Urinary bladder (tissue), 4 donors: ENCODE data around the gene CXCL11. TPM values are rescaled to one million over a fixed set of nuclear protein-coding genes. Genes with fewer than 3 reads are reported as not detected.
"Not testable (repeated sequence)": the region's sequence is repeated elsewhere in the genome, so short reads cannot be mapped to it uniquely, and the experiment has no call there.

ENCODE experiments used
- DNase-seq: peaks from one replicate; pipeline ENCODE4 v3.0.0-alpha.2; 2015; ENCODE audit errors: extremely low spot score
- H3K27ac ChIP-seq: one replicate; pipeline ENCODE4 v1.5.1; 2013; ENCODE audit warnings: low read depth, mild to moderate bottlenecking, moderate library complexity
- H3K36me3 ChIP-seq: one replicate; pipeline ENCODE4 v1.6.1; 2013; ENCODE audit warnings: mild to moderate bottlenecking, moderate library complexity; ENCODE audit not compliant: insufficient read depth
- H3K4me1 ChIP-seq: one replicate; pipeline ENCODE4 v1.6.1; 2013; ENCODE audit warnings: mild to moderate bottlenecking, moderate library complexity; ENCODE audit not compliant: insufficient read depth
- H3K4me3 ChIP-seq: one replicate; pipeline ENCODE4 v1.5.1; 2013; ENCODE audit warnings: low read depth, low read length
- WGBS: extraction: QIAGEN DNeasy Blood & Tissue Kit; methylation state at CpG from one replicate; pipeline ENCODE4 v1.1.7; 2013; 5-methylcytosine and 5-hydroxymethylcytosine counted together
- polyA plus RNA-seq: library from polyadenylated mRNA; stranded (reverse); fragments of 200-250 nt; gene quantifications from one replicate; pipeline ENCODE4 v1.2.3, GENCODE V29; 2013
- total RNA-seq: library from RNA; depleted of rRNA; stranded (reverse); fragments of >200 nt; gene quantifications from one replicate; pipeline ENCODE4 v1.2.3, GENCODE V29; 2014
- donor health status: healthy with polysubstance abuse.
- donor health status: healthy.

The CXCL11 gene
- total and polyA plus RNA-seq, 2 donors = 0.06 to 0.85 TPM

- 45% methylated on average over 3 of the region's 3 CpGs for WGBS
- H3K36me3 ChIP-seq = no peaks in the 10 kb centered on the region
- no peak for DNase-seq
- H3K4me3 ChIP-seq = no peak overlapping the region
- no peaks in the 10 kb centered on the region for H3K4me1 ChIP-seq
- no peak overlapping the region for H3K27ac ChIP-seq
Observed at GRCh38 chr4:76058888-76059426, 23.1 kb upstream of the CXCL11 start.

- DNase-seq = no peak
- H3K4me3 ChIP-seq = no peak overlapping the region
- H3K4me1 ChIP-seq = no peaks in the 10 kb centered on the region
- no peak overlapping the region for H3K27ac ChIP-seq
- no peaks in the 10 kb centered on the region for H3K36me3 ChIP-seq
Observed at GRCh38 chr4:76058302-76058701, 22.4 kb upstream of the CXCL11 start.

- WGBS = 53% methylated on average over 2 of the region's 2 CpGs
- no peak for DNase-seq
- no peaks in the 10 kb centered on the region for H3K4me1 ChIP-seq
- H3K4me3 ChIP-seq = no peak overlapping the region
- H3K36me3 ChIP-seq = no peaks in the 10 kb centered on the region
- H3K27ac ChIP-seq = no peak overlapping the region
Observed at GRCh38 chr4:76055421-76055820, 19.6 kb upstream of the CXCL11 start.

- Histone ChIP-seq H3K4me3 (no peak overlapping the region), H3K27ac (no peak overlapping the region), H3K36me3 (no peaks in the 10 kb centered on the region), H3K4me1 (no peaks in the 10 kb centered on the region)
- no peak for DNase-seq
- WGBS = 71% methylated on average over 2 of the region's 2 CpGs
Observed at GRCh38 chr4:76055016-76055415, 19.1 kb upstream of the CXCL11 start.

GRCh38 chr4:76053730-76054129 is 17.9 kb upstream of the CXCL11 start:
- no peak for DNase-seq
- Histone ChIP-seq H3K36me3 (no peaks in the 10 kb centered on the region), H3K27ac (no peak overlapping the region), H3K4me1 (no peaks in the 10 kb centered on the region), H3K4me3 (no peak overlapping the region)
- WGBS = 15% methylated on average over 4 of the region's 4 CpGs

- not testable (repeated sequence) for DNase-seq, H3K4me3 ChIP-seq, H3K36me3 ChIP-seq, H3K4me1 ChIP-seq, H3K27ac ChIP-seq
- WGBS = 83% methylated on average over 27 of the region's 27 CpGs
Observed at GRCh38 chr4:76050560-76051050, 14.7 kb upstream of the CXCL11 start.

- H3K4me1 ChIP-seq = not testable (repeated sequence)
- WGBS = 78% methylated on average over 17 of the region's 17 CpGs
Observed at GRCh38 chr4:76049860-76050416, 14.1 kb upstream of the CXCL11 start.

GRCh38 chr4:76044686-76045085 is 8.8 kb upstream of the CXCL11 start:
- not testable (repeated sequence) for H3K4me1 ChIP-seq, DNase-seq
- WGBS = 83% methylated on average over 4 of the region's 4 CpGs

More at GRCh38 chr4:76049860-76050416, 14.1 kb upstream of the CXCL11 start:
- not testable (repeated sequence) for H3K27ac ChIP-seq, H3K36me3 ChIP-seq, H3K4me3 ChIP-seq, DNase-seq

GRCh38 chr4:76043306-76043705 is 7.4 kb upstream of the CXCL11 start:
- H3K4me3 ChIP-seq, DNase-seq, H3K27ac ChIP-seq, H3K36me3 ChIP-seq, H3K4me1 ChIP-seq: not testable (repeated sequence)
- 96% methylated on average over 16 of the region's 18 CpGs for WGBS

More at GRCh38 chr4:76044686-76045085, 8.8 kb upstream of the CXCL11 start:
- not testable (repeated sequence) for H3K27ac ChIP-seq, H3K4me3 ChIP-seq, H3K36me3 ChIP-seq

GRCh38 chr4:76042241-76042998 is 6.5 kb upstream of the CXCL11 start:
- H3K4me3 ChIP-seq, DNase-seq, H3K4me1 ChIP-seq, H3K27ac ChIP-seq, H3K36me3 ChIP-seq: not testable (repeated sequence)
- 64% methylated on average over 17 of the region's 18 CpGs for WGBS

GRCh38 chr4:76036855-76037254 is 985 bp upstream of the CXCL11 start:
- Histone ChIP-seq H3K4me1 (no peaks in the 10 kb centered on the region), H3K36me3 (no peaks in the 10 kb centered on the region), H3K27ac (no peak overlapping the region), H3K4me3 (no peak overlapping the region)
- 82% methylated on average over 3 of the region's 3 CpGs for WGBS
- DNase-seq = no peak

GRCh38 chr4:76035141-76035540 is 729 bp downstream of the CXCL11 start:
- H3K27ac ChIP-seq = no peak overlapping the region
- no peaks in the 10 kb centered on the region for H3K36me3 ChIP-seq
- 31% methylated on average over 3 of the region's 3 CpGs for WGBS
- no peak for DNase-seq
- no peaks in the 10 kb centered on the region for H3K4me1 ChIP-seq
- H3K4me3 ChIP-seq = no peak overlapping the region

- no peaks in the 10 kb centered on the region for H3K4me1 ChIP-seq
- no peak overlapping the region for H3K4me3 ChIP-seq
- H3K36me3 ChIP-seq = no peaks in the 10 kb centered on the region
- no peak for DNase-seq
- WGBS = 73% methylated on average over 2 of the region's 2 CpGs
- no peak overlapping the region for H3K27ac ChIP-seq
Observed at GRCh38 chr4:76029300-76029699, 6.6 kb downstream of the CXCL11 start.

- Histone ChIP-seq H3K36me3 (no peaks in the 10 kb centered on the region), H3K27ac (no peak overlapping the region), H3K4me1 (no peaks in the 10 kb centered on the region), H3K4me3 (no peak overlapping the region)
- DNase-seq = no peak
- 10% methylated on average over 6 of the region's 6 CpGs for WGBS
Observed at GRCh38 chr4:76028350-76028765, 7.5 kb downstream of the CXCL11 start.
